GM19452 (cell line): Measurements from ENCODE around the gene AHRR.
"Not testable (repeated sequence)": the region's sequence is repeated elsewhere in the genome, so short reads cannot be mapped to it uniquely, and the experiment has no call there.

Experiments
- ATAC-seq: cut with Tn5 transposase; IDR thresholded peaks from one replicate; pipeline ENCODE4 v1.9.1; 2021; ENCODE audit not compliant: unreplicated experiment

Gene AHRR

DNA sequence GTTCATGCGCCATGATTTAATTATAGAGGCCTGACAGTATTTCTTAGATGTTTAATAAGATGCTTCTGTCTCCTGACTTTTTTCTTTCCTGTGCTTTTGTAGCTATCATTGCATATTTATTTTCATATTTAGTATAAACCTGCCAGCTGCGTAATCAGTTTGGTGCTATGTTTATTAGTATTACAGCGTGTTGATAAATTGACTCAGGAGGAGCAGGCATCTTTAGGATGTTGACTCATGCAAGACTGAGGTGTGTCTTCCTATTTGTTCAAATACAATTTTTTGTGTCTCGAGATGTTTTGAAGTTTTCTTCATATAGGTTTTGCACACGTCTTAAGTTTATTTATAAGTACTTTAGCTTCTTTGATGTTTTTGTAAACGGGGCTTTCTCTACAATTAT is 85.5 kb downstream of the AHRR start:
- ATAC-seq = no peak

DNA sequence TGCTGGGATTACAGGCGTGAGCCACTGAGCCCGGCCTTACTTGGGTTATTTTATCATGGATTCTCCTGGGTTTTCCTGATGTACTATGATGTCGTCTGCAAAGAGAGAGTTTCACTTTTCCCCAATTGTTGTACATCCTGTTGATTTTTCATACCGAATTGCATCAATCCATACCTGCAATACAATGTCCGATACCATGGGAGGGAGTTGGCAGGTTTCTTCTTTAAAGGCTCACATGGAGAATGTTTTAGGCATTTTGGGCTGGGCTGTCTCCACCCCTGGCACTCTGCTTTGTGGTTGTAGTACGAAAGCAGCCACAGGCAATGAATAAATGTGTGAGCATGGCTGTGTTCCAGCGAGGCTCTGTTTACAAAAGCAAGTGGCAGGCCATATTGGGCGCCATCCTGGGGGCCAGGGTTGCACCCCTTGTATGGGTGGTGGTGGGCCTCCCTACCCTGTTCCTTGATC is 86.3 kb downstream of the AHRR start:
- ATAC-seq = no peak

DNA sequence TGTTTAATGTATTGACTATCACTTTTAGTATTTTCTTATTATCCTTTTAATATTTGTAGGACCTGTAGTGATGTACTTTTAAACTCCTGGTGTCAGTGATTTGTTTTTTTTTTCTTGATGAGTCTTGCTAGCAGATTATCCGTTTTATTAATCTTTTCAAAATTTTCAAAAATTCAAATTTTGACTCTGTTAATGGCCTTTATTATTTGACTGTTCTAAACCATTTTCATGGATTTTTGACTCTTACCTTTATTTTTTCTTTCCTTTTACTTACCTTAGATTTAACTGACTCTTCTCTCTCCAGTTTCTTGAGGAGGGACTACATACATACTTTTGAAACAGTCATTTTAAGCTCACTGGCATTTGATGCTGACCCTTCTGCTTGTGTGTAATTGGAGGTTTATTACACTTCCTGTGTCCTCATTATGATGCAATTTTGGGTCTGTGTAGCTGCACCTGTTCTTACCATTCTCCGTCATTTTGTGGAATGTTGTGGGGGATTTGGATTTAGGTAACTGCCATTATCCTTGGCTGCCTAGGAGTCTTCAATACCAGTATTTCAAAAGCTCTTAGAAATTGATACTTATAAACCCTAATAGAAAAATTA is 89.5 kb downstream of the AHRR start:
- ATAC-seq = no peak

DNA sequence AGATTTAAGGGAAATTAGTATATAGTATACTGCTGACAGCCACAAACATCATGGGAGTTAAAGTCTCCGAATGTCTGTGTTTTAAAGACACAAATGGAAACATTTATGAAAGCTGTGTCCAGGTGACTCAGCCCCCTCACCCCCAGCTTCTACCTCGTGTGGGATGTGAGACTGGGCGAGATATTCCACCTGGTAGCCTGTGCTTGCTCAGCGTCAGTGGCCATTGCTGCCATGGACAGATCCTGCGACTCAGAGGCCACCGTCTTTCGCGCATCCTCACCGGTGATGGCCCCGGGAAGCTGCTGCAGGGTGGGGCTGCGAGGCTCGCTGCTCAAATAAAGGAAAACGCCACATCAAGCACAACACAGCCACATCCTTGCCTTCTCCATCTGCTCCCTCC is 90.2 kb downstream of the AHRR start:
- ATAC-seq = no peak

DNA sequence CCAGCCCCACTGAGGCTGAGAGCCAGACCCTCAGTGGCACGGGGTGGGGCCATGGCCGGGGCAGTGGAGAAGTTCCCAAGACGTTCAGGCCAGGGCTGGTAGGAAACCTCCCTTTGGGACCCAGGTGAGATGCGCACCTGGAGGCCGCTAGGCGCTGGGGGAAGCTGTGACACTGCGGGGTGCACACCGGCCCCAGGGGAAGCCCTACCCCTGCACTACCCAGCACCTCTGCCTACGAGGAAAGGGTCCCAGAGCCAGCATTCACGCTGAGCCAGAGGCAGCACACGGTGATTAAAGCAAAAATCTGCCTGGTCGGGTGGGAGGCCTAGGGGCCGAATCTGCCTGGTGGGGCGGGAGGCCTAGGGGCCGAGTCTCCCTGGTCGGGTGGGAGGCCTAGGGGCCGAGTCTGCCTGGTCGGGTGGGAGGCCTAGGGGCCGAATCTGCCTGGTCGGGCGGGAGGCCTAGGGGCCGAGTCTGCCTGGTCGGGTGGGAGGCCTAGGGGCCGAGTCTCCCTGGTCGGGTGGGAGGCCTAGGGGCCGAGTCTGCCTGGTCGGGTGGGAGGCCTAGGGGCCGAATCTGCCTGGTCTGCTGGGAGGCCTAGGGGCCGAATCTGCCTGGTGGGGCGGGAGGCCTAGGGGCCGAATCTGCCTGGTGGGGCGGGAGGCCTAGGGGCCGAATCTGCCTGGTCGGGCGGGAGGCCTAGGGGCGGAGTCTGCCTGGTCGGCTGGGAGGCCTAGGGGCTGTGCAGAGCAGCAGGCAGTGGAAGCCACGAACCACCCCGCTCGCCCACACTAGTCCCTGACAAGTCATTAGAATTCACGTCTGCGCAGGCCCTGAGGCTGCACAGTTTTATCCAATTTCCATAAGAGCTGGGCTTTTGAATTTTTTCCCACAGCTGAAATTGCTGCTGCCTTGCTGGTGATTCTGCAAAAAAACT is 93.7 kb downstream of the AHRR start:
- ATAC-seq = not testable (repeated sequence)

DNA sequence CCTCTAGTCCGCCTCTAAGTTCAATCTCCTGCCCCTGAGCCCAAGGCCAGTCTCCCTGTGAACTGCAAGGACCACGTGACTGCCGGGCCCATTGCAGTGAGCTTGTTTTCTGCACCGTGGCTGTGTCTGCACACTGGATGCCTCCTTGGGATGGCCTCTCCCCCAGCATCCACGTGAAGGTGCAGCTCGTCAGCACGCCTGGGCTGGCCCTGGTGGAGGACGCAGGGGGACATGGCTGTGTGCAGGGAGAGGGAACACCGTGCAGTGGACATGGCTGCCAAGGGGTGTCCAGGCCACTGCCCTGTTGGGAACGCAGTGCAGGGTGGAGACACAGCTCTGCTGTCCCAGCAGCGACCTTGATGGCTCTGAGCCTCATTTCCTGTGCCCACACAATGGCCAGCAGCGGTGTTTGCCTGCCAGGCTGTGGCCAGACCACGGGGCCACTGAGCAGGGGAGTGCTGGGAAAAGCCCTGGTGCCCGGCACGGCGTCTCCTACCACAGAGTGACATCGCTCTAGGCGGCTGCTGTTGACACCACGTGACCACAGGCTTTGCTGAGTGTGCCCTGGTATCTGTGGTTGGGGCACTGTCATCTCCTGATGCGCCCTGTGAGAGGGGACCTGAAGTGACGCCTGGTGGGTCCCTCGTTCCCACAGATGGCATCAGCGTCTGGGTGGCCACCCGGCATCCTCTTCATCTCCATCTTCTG is 94.6 kb downstream of the AHRR start:
- no peak for ATAC-seq

DNA sequence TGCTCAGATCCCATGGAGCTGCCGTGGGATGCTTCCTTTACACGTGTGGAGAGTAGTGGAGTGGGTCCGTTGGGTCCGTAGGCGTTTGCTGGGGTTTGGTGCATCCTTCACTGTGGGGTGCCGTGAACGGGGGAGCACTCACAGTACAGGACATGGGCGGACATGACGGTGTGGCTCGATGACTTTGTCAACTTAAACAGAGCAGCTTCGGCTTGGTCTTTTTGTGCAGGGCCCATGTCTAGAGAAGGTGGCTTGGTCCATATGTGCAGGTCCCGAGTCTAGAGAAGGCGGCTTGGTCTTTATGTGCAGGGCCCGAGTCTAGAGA is 95.1 kb downstream of the AHRR start:
- ATAC-seq = no peak

DNA sequence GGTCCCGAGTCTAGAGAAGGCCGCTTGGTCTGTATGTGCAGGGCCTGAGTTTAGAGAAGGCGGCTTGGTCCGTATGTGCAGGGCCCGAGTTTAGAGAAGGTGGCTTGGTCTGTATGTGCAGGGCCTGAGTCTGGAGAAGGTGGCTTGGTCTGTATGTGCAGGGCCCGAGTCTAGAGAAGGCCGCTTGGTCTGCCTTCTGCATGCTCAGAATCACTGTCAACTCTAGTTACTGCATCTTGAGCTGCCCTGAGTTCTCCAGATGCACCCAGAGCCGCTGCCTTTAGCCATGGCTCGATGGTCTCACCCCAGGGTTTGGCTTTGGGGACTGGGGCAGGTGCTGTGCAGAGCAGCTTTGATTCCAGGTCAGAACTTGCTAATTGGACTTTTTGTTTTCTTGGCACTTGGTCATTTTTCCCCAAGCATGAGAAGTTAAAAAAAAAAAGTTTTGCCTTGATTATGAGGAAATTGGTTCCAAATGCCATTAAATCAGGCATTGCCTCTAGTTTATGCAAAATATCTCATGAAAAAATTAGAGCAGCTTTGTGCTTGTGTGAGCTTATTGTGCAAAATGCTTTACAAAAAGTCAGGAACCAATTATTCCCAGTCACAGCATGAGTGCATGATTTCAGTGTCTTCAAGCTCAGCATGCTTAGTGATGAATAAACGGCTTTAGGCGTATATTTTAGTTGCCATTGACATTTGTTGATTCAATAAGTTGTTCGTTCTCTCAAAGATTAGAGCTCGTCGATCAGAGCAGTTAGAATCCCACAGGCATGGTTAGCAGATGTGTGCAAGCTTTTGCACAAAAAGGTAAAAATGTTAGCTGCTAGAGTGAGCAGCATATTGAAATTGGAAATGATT is 96.0 kb downstream of the AHRR start:
- no peak for ATAC-seq

DNA sequence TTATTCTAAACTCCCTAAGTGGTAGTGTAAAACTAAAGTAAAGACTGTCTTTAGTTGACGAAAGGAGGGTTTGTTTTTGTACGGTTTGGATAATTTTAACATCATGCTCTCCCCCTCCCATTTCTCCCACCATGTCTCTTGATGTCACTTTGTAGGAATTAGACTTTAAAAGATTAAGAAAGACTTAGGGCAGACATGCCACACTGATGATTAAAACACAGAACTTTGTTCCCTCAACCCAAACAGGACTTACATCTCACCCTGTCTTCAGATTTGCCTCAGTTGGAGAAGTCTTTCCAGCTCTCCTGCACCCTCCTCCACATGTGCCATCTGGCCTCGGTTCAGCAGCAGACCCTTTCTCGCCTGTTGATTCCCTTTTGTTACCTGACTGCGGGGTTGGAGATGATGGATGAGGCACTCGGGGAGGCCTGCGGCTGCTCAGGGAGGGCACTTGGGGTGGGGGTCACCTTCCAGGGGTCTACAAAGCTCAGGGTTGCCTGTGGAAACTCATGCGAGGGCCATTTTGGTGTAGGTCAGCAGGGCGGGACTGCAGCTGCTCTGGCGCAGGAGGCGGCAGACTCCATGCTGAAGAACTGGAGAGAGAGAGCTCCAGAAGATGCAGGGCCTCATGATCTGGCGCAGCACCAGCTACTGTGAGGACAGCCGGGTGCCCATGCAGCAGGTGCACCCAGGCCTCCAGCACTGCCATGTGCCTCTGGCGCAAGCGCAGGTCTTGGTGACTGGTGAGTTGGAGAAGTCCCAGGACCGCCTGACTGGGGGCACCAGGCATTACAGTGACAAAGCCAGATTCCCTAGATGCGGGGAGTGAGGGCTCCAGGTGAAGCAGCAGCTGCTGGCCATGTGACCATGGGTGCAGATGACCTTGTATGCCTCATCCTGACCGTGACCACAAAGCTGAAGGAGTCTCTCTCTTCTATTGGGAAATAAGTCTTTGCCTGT is 96.9 kb downstream of the AHRR start:
- ATAC-seq = no peak

DNA sequence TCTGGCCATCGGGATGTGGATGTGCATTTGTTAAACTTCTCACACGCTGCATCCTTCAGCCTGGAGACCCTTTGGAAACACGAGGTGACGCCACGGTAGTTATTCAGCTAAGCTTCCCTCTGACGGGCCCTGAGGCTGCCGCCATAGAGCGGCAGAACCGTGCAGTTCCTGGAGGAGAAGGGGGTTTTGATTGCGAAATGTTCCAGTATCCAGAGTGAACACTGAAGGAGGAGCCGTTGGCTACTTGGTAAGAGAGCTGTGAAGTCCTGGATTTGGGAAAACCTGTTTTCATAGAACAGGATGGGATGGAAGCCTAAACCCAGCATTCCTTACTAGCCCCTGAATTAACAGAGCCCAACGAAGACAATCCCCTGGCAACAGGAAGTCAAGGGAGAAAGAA is 98.5 kb downstream of the AHRR start:
- ATAC-seq = no peak

DNA sequence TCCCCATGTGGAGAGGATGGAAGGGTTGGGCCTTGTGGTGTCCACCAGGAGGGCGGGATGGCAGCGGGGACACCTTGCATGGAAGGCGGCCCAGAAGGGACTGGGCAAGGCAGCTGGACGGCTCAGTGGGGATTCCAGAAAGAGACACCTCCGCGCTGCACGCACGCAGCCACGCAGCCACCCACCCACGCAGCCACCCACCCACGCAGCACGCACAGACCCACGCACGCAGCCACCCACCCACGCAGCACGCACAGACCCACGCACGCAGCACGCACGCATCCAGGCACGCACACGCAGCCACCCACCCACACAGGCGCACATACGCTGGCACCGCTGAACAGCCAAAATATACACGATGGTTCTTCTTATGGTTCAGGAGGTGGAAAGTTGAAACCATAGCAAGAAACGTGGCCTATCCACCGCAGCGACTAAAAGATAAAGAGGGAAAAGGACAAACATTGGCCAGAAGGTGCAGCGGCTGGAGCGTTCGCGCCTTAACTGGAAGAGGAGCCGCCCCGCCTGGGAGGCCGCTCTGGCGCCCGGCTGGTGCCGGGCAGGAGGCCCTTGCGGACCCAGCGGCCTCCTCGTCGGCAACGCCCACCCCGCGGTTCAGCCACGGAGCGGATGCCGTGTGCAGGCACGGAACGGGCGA is 99.2 kb downstream of the AHRR start:
- no peak for ATAC-seq

DNA sequence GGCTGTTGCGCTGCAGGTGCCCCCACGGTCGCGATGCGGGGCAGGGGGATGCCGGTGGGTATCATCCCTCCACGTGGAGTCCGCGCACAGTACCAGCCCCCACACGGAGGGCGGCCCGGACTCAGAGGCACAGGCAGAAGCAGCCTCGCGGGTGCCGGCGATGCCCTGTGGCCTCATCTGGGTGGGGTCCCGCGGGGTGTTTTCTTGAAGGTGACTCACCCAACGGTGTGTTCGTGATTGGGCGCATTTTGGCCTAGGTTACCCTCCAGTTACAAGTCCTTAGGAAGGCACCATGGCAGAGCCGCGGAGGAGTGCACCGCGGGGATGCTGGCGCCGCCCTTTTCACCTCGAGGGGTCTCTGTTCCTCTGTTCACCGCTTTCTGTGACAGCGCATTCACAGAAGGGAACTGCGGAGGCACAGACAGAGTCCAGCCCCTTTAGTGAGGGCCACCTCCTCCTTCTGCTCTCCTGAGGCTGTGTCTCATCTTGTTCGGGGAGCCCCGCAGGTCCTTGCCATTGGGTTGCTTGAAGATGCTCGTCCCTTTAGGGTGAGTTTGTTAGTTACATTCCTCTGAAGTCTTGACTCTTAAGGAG is 99.9 kb downstream of the AHRR start:
- ATAC-seq = no peak

DNA sequence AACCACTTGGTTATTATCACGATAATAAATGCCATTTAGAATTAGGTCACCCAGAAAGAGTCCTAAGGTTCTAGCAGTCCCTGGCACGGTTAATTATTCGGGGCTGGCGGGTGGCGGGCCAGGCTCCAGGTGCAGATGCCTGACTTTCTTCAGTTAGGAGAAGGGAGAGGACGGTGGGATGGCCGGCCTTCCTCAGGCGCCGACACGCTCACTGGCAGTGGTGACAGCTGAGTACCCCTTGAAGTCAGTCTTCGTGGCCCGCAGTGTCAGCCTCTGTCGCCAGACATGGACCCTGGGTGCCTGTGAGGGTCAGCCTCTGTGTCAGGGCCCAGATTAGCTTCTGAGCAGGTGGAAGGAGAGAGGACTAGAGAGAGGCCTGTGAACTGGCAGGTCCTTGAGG is 100.4 kb downstream of the AHRR start:
- ATAC-seq = no peak

DNA sequence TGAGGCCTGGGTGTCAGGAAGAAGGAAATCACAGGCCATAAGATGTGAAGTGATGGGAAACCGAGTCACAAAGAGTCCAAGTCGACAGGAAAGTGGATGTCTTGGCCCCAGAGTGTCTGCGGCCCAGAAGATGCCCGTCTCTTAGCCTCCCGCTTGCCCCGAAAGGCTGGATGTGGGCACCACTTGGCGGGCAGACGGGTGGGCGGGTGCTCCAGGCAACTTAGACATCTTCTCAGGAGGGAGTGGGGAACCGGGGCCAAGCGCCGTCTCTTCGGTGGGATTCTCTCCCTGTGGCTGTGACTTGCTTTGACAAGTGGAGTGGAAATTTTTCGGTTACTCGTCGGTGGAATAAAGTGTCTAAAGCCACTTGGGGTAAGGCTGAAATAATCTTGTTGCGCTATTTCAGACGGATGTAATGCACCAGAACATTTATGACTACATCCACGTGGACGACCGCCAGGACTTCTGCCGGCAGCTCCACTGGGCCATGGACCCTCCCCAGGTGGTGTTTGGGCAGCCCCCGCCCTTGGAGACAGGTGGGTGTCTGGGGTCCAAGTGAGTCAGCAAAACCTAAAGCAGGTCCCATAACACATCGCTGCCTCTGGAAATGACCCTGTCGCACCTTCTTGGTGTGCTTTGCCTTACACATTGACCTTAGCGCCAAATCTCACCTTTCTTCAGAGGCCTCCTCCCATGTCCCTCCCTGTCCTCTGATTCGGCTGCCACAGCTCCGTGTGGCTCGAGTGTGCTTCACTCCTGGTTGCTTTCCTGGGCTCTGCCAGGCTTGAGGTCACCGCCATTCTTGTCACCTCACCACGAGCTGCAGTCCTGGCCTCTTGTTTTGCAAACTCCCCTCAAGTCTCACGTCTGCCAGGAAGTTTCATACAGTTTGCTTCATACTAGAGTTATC is 101.1 kb downstream of the AHRR start:
- ATAC-seq = no peak

DNA sequence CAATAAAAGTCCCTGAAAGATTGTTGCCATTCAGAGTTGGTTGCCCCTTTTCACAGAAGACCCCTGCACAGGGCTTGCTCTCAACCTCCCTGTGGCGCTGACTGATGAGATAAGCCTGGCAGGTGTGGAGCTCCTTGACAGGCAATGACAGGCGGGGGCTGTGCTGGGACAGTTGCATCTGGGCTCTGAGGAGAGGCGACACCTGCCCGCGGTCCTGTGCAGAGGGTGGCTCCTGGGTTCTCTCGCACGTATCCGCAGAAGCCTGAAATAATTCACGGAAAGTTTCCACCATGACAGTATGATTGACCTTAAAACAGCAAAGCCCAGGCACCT is 101.7 kb downstream of the AHRR start:
- ATAC-seq = no peak

DNA sequence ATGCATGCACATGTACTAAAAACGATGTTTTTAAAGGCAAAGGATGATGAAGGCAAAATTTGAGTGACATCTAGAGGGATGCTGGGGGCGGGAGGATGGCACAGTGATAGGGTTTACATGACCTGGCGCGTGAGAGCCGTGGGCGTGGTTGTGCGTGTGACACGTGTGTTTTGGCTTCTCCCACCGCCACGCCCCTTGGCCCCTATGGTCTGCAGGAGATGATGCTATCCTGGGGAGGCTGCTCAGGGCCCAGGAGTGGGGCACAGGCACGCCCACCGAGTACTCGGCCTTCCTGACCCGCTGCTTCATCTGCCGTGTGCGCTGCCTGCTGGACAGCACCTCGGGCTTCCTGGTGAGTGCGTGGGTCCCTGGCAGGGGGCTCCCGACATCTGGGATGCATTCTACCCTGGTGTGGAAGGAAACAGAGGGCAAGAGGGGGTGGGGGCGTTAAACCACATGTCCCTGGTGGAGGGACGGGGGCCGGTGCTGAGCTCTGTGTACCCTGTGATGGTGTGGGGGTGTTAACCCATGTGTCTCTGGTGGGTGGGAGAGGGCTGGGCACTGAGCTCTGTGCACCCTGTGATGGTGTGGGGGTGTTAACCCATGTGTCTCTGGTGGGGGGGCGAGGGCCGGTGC is 102.2 kb downstream of the AHRR start:
- no peak for ATAC-seq

DNA sequence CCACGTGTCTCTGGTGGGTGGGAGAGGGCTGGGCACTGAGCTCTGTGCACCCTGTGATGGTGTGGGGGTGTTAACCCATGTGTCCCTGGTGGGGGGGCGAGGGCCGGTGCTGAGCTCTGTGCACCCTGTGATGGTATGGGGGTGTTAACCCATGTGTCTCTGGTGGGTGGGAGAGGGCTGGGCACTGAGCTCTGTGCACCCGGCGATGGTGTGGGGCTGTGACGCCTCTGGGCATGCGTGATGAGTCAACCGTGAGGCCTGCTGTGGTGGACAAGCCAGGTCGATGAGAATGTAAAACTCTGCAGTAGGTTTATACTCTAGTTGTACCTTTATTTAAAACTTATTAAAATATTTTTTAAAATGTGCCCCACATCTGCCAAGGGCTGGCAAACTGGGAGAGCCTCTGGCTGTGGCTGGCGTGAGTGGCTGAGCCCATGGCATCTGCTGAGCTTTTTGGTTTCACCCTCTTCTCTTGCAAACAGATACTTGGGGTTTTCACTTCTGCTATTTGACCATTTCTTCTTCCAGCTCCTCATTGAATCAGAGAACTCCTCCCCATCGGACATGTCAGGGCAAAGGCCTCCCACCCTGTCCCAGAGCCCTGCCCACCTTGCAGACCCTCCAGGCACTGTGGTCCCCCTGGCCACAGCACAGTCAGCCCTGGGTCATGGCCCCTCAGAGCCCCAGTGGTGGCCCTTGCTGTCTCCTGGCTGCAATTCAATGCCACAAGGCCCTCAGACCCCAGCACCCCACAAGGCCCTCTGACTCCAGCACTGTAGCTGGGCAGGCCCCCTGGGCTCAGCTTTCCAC is 103.0 kb downstream of the AHRR start:
- ATAC-seq = peak; percentile 80
